CD14-positive monocyte (primary cell): Measurements from ENCODE around the gene SUGCT. TPM values are rescaled to one million over a fixed set of nuclear protein-coding genes. Genes with fewer than 3 reads are reported as not detected.

Source experiments
- DNase-seq, 3 donors: peaks; one replicate each; pipeline ENCODE4 v3.0.0-alpha.2; 2011 to 2022
- H2AFZ ChIP-seq: 2 replicates; pipeline ENCODE4 v1.6.0; 2012; ENCODE audit warnings: mild to moderate bottlenecking, low read depth, low read length, inconsistent platforms; ENCODE audit not compliant: insufficient read depth, poor library complexity, severe bottlenecking
- H3K27ac ChIP-seq, 2 donors: 1 replicate in 1 of 2; 2 replicates in 1 of 2; pipeline ENCODE4 v1.5.1; 2012 to 2013; ENCODE audit warnings: low read length in 2 of 2, control low read depth in 1 of 2, inconsistent platforms in 1 of 2, low read depth in 1 of 2, mild to moderate bottlenecking in 1 of 2
- H3K27me3 ChIP-seq, 2 donors: one replicate each; pipeline versions ENCODE4 v1.6.0 to v1.6.1; 2011 to 2013; ENCODE audit warnings: low read length in 2 of 2; ENCODE audit not compliant: control insufficient read depth in 2 of 2, insufficient read depth in 2 of 2
- H3K36me3 ChIP-seq, 2 donors: replicated peaks in 1 of 2; 1 replicate in 1 of 2; 2 replicates in 1 of 2; pipeline versions ENCODE4 v1.5.1 to v1.6.1; 2012 to 2013; ENCODE audit warnings: low read length in 2 of 2, control low read depth in 1 of 2, inconsistent platforms in 1 of 2, mild to moderate bottlenecking in 1 of 2; ENCODE audit not compliant: insufficient read depth in 2 of 2, control insufficient read depth in 1 of 2
- H3K4me1 ChIP-seq, 2 donors: 1 replicate in 1 of 2; 2 replicates in 1 of 2; pipeline versions ENCODE4 v1.5.1 to v1.6.1; 2012 to 2013; ENCODE audit warnings: low read length in 2 of 2, control low read depth in 1 of 2, inconsistent platforms in 1 of 2, mild to moderate bottlenecking in 1 of 2, moderate library complexity in 1 of 2; ENCODE audit not compliant: insufficient read depth in 2 of 2, control insufficient read depth in 1 of 2
- H3K4me2 ChIP-seq: replicated peaks from 2 replicates; pipeline ENCODE3; 2012; ENCODE audit warnings: low read length, moderate library complexity, mild to moderate bottlenecking; ENCODE audit not compliant: poor library complexity, severe bottlenecking; ENCODE audit errors: extremely low read depth
- H3K4me3 ChIP-seq, 3 experiments: fragments of 200-600 bp in 1 of 3; sonication (generic) in 1 of 3; replicated peaks in 1 of 3; 1 replicate in 2 of 3; 2 replicates in 1 of 3; pipeline ENCODE4 v1.5.1; 2011 to 2013; ENCODE audit warnings: low read length in 3 of 3, mild to moderate bottlenecking in 3 of 3, control low read depth in 2 of 3, low read depth in 2 of 3, inconsistent platforms in 1 of 3, moderate library complexity in 1 of 3
- H3K79me2 ChIP-seq: 2 replicates; pipeline ENCODE4 v1.6.0; 2012; ENCODE audit warnings: mild to moderate bottlenecking, control low read depth, inconsistent platforms, low read length, moderate library complexity; ENCODE audit not compliant: insufficient read depth
- H3K9ac ChIP-seq: 2 replicates; pipeline ENCODE4 v1.6.0; 2017; ENCODE audit warnings: low read length, mild to moderate bottlenecking; ENCODE audit not compliant: insufficient read depth, poor library complexity, severe bottlenecking
- H3K9me3 ChIP-seq, 2 donors: replicated peaks in 1 of 2; 1 replicate in 1 of 2; 2 replicates in 1 of 2; pipeline versions ENCODE4 v1.5.1 to v1.6.1; 2012 to 2013; ENCODE audit warnings: low read length in 2 of 2, control low read depth in 1 of 2; ENCODE audit not compliant: control insufficient read depth in 1 of 2, insufficient read depth in 1 of 2
- H4K20me1 ChIP-seq: 2 replicates; pipeline ENCODE4 v1.6.0; 2012; ENCODE audit warnings: mild to moderate bottlenecking, low read length, control low read depth, moderate library complexity; ENCODE audit not compliant: insufficient read depth
- H3K27ac Mint-ChIP-seq, 7 donors: one replicate each; pipeline ENCODE4 v1.8.0; 2020; ENCODE audit warnings: mild to moderate bottlenecking in 7 of 7, mixed read lengths in 7 of 7, moderate library complexity in 6 of 7, inconsistent platforms in 2 of 7
- H3K27me3 Mint-ChIP-seq, 3 donors: one replicate each; pipeline ENCODE4 v1.8.0; 2021 to 2022; ENCODE audit warnings: low read depth in 3 of 3, mild to moderate bottlenecking in 3 of 3, mixed read lengths in 3 of 3, moderate library complexity in 3 of 3, inconsistent platforms in 1 of 3
- H3K36me3 Mint-ChIP-seq, 2 donors: one replicate each; pipeline ENCODE4 v1.8.0; 2020; ENCODE audit warnings: mixed read lengths in 2 of 2, inconsistent platforms in 1 of 2, mild to moderate bottlenecking in 1 of 2
- H3K4me1 Mint-ChIP-seq: one replicate; pipeline ENCODE4 v1.8.0; 2020; ENCODE audit warnings: mild to moderate bottlenecking, mixed read lengths
- H3K4me3 Mint-ChIP-seq, 2 donors: one replicate each; pipeline ENCODE4 v1.8.0; 2020; ENCODE audit warnings: mild to moderate bottlenecking in 2 of 2, mixed read lengths in 2 of 2, moderate library complexity in 1 of 2
- H3K9me3 Mint-ChIP-seq, 7 donors: one replicate each; pipeline ENCODE4 v1.8.0; 2020 to 2022; ENCODE audit warnings: mixed read lengths in 7 of 7, mild to moderate bottlenecking in 6 of 7, moderate library complexity in 6 of 7, inconsistent platforms in 2 of 7
- WGBS: methylation state at CpG from one replicate; pipeline ENCODE4 v1.1.5; 2013; ENCODE audit warnings: missing lambda C conversion rate; ENCODE audit not compliant: insufficient coverage; 5-methylcytosine and 5-hydroxymethylcytosine counted together
- intact Hi-C, 2 donors: fragments of 100-400 bp; cut with micrococcal nuclease; formaldehyde crosslinking; loops; one replicate each; pipeline versions ENCODE4 v1.15.0 to v1.15.1; 2023
- polyA plus RNA-seq, 3 donors: library from polyadenylated mRNA; depleted of rRNA in 1 of 3; unstranded in 2 of 3; stranded (reverse) in 1 of 3; fragments of 300-500 nt in 2 of 3; fragments of >200 nt in 1 of 3; fragmentation: Illumina TruSeq in 2 of 3; gene quantifications; 1 replicate in 2 of 3; 2 replicates in 1 of 3; pipeline ENCODE4 v1.2.3, GENCODE V29; 2012 to 2021
- TF ChIP-seq, protein P1 (sequence below): fragments of 200-600 bp; IDR thresholded peaks from one replicate; pipeline ENCODE4 v1.8.0; 2022; ENCODE audit warnings: antibody characterized with exemption, mild to moderate bottlenecking

The SUGCT gene
- polyA plus RNA-seq, 3 donors = not detected

DNA sequence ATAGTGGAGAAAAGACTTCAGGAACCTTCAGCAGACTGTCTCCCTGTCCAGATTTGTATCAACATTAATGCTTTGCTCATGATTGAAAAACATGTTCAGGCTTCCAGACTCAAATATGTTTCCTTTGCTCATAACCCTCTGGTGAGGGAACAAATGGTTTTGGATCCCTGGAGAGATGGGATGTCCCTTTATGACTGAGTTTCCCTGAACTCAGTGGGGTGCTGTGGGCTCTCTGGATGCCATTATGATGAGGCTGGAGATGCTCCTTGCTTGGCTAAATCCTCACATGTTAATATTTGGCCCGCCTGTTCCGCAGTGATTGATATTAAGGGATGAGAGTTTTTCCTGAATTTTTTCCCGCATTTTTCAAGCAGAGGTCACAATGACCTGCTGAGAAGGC, 749.4 kb downstream of the SUGCT start:
- H3K27me3 ChIP-seq = no peaks in the 10 kb centered on the region
- H3K36me3 ChIP-seq = no peaks in the 10 kb centered on the region
- WGBS = 100% methylated on average over 3 of the region's 3 CpGs
- no peaks in the 10 kb centered on the region for H3K9me3 ChIP-seq
- no peak overlapping the region for H3K4me2 ChIP-seq
- TF ChIP-seq, protein P1, sequence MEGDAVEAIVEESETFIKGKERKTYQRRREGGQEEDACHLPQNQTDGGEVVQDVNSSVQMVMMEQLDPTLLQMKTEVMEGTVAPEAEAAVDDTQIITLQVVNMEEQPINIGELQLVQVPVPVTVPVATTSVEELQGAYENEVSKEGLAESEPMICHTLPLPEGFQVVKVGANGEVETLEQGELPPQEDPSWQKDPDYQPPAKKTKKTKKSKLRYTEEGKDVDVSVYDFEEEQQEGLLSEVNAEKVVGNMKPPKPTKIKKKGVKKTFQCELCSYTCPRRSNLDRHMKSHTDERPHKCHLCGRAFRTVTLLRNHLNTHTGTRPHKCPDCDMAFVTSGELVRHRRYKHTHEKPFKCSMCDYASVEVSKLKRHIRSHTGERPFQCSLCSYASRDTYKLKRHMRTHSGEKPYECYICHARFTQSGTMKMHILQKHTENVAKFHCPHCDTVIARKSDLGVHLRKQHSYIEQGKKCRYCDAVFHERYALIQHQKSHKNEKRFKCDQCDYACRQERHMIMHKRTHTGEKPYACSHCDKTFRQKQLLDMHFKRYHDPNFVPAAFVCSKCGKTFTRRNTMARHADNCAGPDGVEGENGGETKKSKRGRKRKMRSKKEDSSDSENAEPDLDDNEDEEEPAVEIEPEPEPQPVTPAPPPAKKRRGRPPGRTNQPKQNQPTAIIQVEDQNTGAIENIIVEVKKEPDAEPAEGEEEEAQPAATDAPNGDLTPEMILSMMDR = no peak
- Mint-ChIP-seq H3K27ac (no peak overlapping the region), H3K4me3 (no peak overlapping the region), H3K27me3 (peaks cover 0 to 2% (median 0%) of the 10 kb centered on the region in 3 donors), H3K4me1 (no peaks in the 10 kb centered on the region), H3K36me3 (no peaks in the 10 kb centered on the region), H3K9me3 (peaks cover 5 to 20% (median 13%) of the 10 kb centered on the region in 7 donors)
- H4K20me1 ChIP-seq = no peaks in the 10 kb centered on the region
- intact Hi-C loops = no loop called here
- no peaks in the 10 kb centered on the region for H3K4me1 ChIP-seq
- H3K9ac ChIP-seq = no peak overlapping the region
- no peak overlapping the region for H2AFZ ChIP-seq
- no peaks in the 10 kb centered on the region for H3K79me2 ChIP-seq
- H3K27ac ChIP-seq = no peak overlapping the region
- no peak overlapping the region for H3K4me3 ChIP-seq
- DNase-seq = no peak

DNA sequence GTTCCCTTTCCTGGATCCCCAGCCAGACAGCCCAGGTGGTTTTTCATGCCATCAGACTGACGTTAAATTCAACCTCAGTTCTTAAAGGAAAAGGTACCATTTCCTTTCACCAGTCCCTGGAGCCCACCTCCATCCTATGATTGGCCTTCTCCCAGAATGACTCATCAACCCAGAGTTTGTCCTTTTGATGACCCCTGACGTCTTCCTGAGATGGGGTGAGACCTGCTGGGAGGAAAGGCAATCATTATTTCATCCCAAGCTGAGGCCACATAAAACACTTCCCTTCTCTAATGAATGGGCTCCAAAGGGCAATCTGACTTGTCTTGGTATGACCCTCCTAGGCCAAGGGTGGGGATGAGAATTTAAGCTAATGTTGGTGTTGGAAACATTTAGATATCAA, 750.7 kb downstream of the SUGCT start:
- no peak overlapping the region for H3K4me2 ChIP-seq
- H3K27ac ChIP-seq = no peak overlapping the region
- no peaks in the 10 kb centered on the region for H3K36me3 Mint-ChIP-seq
- intact Hi-C loops = no loop called here
- peaks cover 3% of the 10 kb centered on the region in 2 donors for H3K9me3 ChIP-seq
- WGBS = 67% methylated on average over 1 of the region's 2 CpGs
- no peaks in the 10 kb centered on the region for H3K27me3 ChIP-seq
- DNase-seq = no peak
- peaks cover 0 to 2% (median 0%) of the 10 kb centered on the region in 3 donors for H3K27me3 Mint-ChIP-seq
- H3K9ac ChIP-seq = no peak overlapping the region
- H3K79me2 ChIP-seq = no peaks in the 10 kb centered on the region
- TF ChIP-seq, protein P1 = no peak
- H4K20me1 ChIP-seq = no peaks in the 10 kb centered on the region
- no peak overlapping the region for H2AFZ ChIP-seq
- H3K4me3 Mint-ChIP-seq = no peak overlapping the region
- H3K27ac Mint-ChIP-seq = no peak overlapping the region
- H3K4me3 ChIP-seq = no peak overlapping the region
- no peaks in the 10 kb centered on the region for H3K36me3 ChIP-seq
- no peaks in the 10 kb centered on the region for H3K4me1 ChIP-seq
- no peaks in the 10 kb centered on the region for H3K4me1 Mint-ChIP-seq
- H3K9me3 Mint-ChIP-seq = peaks cover 6 to 19% (median 13%) of the 10 kb centered on the region in 7 donors
